Chondrocyte (in vitro differentiated cells): Measurements from ENCODE around the gene DSG2. TPM values are rescaled to one million over a fixed set of nuclear protein-coding genes. Genes with fewer than 3 reads are reported as not detected.

Source experiments
- DNase-seq: peaks from one replicate; pipeline ENCODE4 v3.0.0; 2021; ENCODE audit warnings: mixed read lengths, low spot score
- H3K27ac Mint-ChIP-seq: one replicate; pipeline ENCODE4 v1.8.0; 2021; ENCODE audit warnings: mild to moderate bottlenecking, moderate library complexity, mixed read lengths; ENCODE audit not compliant: unreplicated experiment
- H3K27me3 Mint-ChIP-seq: 2 replicates; pipeline ENCODE4 v1.8.0; 2021; ENCODE audit warnings: low read depth, mixed read lengths
- H3K36me3 Mint-ChIP-seq: 2 replicates; pipeline ENCODE4 v1.8.0; 2021; ENCODE audit warnings: low read depth, mixed read lengths
- H3K4me1 Mint-ChIP-seq: 2 replicates; pipeline ENCODE4 v1.8.0; 2021; ENCODE audit warnings: low read depth, mild to moderate bottlenecking, mixed read lengths
- H3K4me3 Mint-ChIP-seq: one replicate; pipeline ENCODE4 v1.8.0; 2021; ENCODE audit warnings: mild to moderate bottlenecking, moderate library complexity, mixed read lengths; ENCODE audit not compliant: unreplicated experiment
- H3K9me3 Mint-ChIP-seq: 2 replicates; pipeline ENCODE4 v1.8.0; 2021; ENCODE audit warnings: low read depth, mixed read lengths
- CTCF ChIP-seq: fragments of 200-600 bp; sonication (generic); IDR thresholded peaks from 2 replicates; pipeline ENCODE4 v1.5.0; 2021; ENCODE audit warnings: antibody characterized with exemption, mild to moderate bottlenecking, moderate library complexity
- total RNA-seq: library from RNA; stranded (reverse); gene quantifications from 3 replicates; pipeline ENCODE4 v1.2.1, GENCODE V29; 2021

The DSG2 gene
- total RNA-seq, 1 donor from 2014 or later: 45.0 TPM

DNA sequence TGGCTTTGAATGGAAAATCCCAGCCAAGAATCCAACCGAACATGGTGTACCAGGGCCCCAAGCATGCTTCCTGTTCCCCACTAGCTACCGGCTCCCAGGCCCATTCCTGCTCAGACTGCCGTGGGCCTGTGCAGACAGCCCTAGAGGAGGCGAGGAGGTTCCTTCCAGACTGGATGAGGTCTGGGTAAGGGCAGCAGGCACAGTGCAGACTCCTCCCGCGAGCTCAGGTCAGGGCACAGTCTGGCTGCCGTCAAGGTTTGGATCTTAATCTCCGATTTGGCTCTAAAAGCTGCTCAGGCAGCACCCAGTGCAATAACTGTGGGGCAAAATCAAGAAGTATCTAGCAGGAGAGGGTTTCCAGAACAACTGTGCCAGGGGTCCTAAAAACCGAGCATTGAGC lies 74.4 kb downstream of the DSG2 start:
- TF ChIP-seq CTCF: no peak
- Mint-ChIP-seq H3K4me3 (no peak overlapping the region), H3K27me3 (no peaks in the 10 kb centered on the region), H3K36me3 (no peaks in the 10 kb centered on the region), H3K27ac (no peak overlapping the region), H3K9me3 (no peaks in the 10 kb centered on the region), H3K4me1 (no peaks in the 10 kb centered on the region)
- no peak for DNase-seq

DNA sequence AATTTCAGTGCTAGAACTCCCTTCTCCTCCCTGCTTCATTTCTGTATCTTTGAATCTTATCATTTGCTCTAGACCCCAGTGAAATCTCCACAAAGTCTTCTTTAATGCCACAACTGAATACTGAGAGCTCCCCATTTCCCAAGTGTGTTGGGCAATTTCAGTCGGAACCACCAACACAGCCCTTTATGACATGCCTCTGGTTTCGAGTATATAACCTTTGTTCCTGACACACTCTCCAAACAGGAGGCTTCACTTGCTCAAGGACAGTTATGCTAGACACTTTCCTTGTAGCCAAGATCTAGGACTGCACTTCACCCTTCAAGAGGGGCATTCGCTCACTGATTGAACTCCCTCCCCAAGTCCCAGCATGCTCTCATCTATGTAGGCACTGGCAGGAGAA lies 75.1 kb downstream of the DSG2 start:
- H3K27ac Mint-ChIP-seq: no peak overlapping the region

DNA sequence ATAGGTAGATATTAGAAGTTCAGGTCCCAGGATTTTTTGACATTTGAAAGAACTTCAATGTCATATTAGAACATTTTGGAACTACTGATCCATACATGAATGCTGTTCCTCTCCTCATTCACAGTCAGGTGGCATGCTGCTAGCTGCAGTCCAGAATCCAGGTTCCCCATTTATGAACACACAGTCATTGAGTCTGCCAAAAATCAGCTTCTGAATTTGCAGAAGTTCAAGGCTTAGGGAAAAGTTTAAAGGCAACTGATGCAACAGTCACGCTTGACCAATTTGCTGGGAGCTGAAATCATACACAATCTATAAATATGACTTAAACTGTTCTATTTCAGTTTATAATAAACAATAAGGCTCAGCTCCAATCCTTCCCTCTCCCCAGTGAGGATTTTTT lies 76.4 kb downstream of the DSG2 start:
- Mint-ChIP-seq H3K27me3 (no peaks in the 10 kb centered on the region), H3K27ac (no peak overlapping the region), H3K4me1 (no peaks in the 10 kb centered on the region), H3K4me3 (no peak overlapping the region), H3K9me3 (no peaks in the 10 kb centered on the region), H3K36me3 (no peaks in the 10 kb centered on the region)
- TF ChIP-seq CTCF: no peak
- DNase-seq: no peak

More for the DNA sequence above, 75.1 kb downstream of the DSG2 start:
- DNase-seq: no peak
- Mint-ChIP-seq H3K4me1 (no peaks in the 10 kb centered on the region), H3K9me3 (no peaks in the 10 kb centered on the region), H3K27me3 (no peaks in the 10 kb centered on the region), H3K36me3 (no peaks in the 10 kb centered on the region), H3K4me3 (no peak overlapping the region)
- no peak for TF ChIP-seq CTCF

- no peaks in the 10 kb centered on the region for H3K36me3 Mint-ChIP-seq
- no peak for TF ChIP-seq CTCF
- DNase-seq: no peak
- H3K27ac Mint-ChIP-seq: no peak overlapping the region
- H3K4me1 Mint-ChIP-seq: no peaks in the 10 kb centered on the region
- H3K4me3 Mint-ChIP-seq: no peak overlapping the region
- H3K27me3 Mint-ChIP-seq: no peaks in the 10 kb centered on the region
- no peaks in the 10 kb centered on the region for H3K9me3 Mint-ChIP-seq
Measured at GRCh38 chr18:31575515-31576257, 77.7 kb downstream of the DSG2 start.

DNA sequence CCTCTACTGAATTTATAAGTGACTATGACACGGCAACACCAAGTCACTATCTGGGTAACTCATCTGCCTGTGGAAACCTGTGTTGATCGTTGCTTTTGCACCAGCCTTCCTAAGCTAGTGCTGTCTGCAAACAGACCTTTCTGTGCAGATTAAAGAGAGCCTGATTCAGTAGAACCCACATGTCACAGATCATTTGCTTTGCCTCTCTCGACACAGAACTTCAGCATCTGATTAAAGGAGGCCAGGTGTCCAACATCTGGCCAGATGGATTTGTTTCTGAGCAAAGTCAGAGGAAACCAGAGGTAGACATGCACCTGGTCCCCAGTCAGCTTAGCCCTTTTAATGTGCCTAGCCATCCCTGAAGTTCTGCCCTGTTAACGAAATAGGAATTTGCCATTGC lies 78.7 kb downstream of the DSG2 start:
- no peaks in the 10 kb centered on the region for H3K36me3 Mint-ChIP-seq
- H3K27me3 Mint-ChIP-seq: no peaks in the 10 kb centered on the region
- no peaks in the 10 kb centered on the region for H3K9me3 Mint-ChIP-seq
- no peak for DNase-seq
- H3K4me1 Mint-ChIP-seq: no peaks in the 10 kb centered on the region
- H3K27ac Mint-ChIP-seq: no peak overlapping the region
- H3K4me3 Mint-ChIP-seq: no peak overlapping the region
- TF ChIP-seq CTCF: no peak
